HepG2 (cell line): Measurements from ENCODE around the gene OVAAL. TPM values are rescaled to one million over a fixed set of nuclear protein-coding genes. Genes with fewer than 3 reads are reported as not detected.

Experiments
- AGO2 ChIP-seq: fragments of 200-400 bp; formaldehyde crosslinking; optimal IDR thresholded peaks from 2 replicates; pipeline ENCODE3; 2017; ENCODE audit warnings: mild to moderate bottlenecking, low read depth, low read length, moderate library complexity
- ARNT2 ChIP-seq: sonication (generic); formaldehyde crosslinking; IDR thresholded peaks from 2 replicates; pipeline ENCODE4 v1.8.0; 2022; ENCODE audit warnings: mild to moderate bottlenecking, low read depth, missing genetic modification reagents, moderate library complexity
- CEBPG ChIP-seq: IDR thresholded peaks from 2 replicates; pipeline ENCODE4 v1.6.1; 2016
- FOSL1 ChIP-seq: sonication (generic); formaldehyde crosslinking; IDR thresholded peaks from 2 replicates; pipeline ENCODE4 v1.9.0; 2021; ENCODE audit warnings: missing genetic modification reagents, borderline replicate concordance
- GATAD2A ChIP-seq: IDR thresholded peaks from 2 replicates; pipeline ENCODE4 v1.6.1; 2016
- NR2C2 ChIP-seq: sonication (generic); formaldehyde crosslinking; IDR thresholded peaks from 2 replicates; pipeline ENCODE4 v1.4.0; 2020; ENCODE audit warnings: missing genetic modification reagents, mild to moderate bottlenecking, moderate library complexity, borderline replicate concordance
- RARA ChIP-seq: IDR thresholded peaks from 2 replicates; pipeline ENCODE4 v1.6.1; 2016; ENCODE audit warnings: missing genetic modification reagents, missing compliant biosample characterization
- SALL1 ChIP-seq: sonication (generic); formaldehyde crosslinking; IDR thresholded peaks from 2 replicates; pipeline ENCODE4 v1.8.0; 2022; ENCODE audit warnings: mild to moderate bottlenecking, missing genetic modification reagents
- SMAD3 ChIP-seq: sonication (generic); formaldehyde crosslinking; IDR thresholded peaks from 2 replicates; pipeline ENCODE4 v1.4.0; 2020; ENCODE audit warnings: missing genetic modification reagents
- YEATS4 ChIP-seq: sonication (generic); formaldehyde crosslinking; IDR thresholded peaks from 2 replicates; pipeline ENCODE4 v1.4.0; 2020; ENCODE audit warnings: missing genetic modification reagents, borderline replicate concordance
- ZNF337 ChIP-seq: sonication (generic); formaldehyde crosslinking; IDR thresholded peaks from 2 replicates; pipeline ENCODE4 v1.5.1; 2020; ENCODE audit warnings: missing genetic modification reagents, low read depth, mild to moderate bottlenecking, borderline replicate concordance
- ZNF350 ChIP-seq: sonication (generic); formaldehyde crosslinking; IDR thresholded peaks from 2 replicates; pipeline ENCODE4 v1.4.0; 2020; ENCODE audit warnings: mild to moderate bottlenecking, low read depth, missing genetic modification reagents, borderline replicate concordance
- ZNF44 ChIP-seq: sonication (generic); formaldehyde crosslinking; IDR thresholded peaks from 2 replicates; pipeline ENCODE4 v1.5.1; 2020; ENCODE audit warnings: mild to moderate bottlenecking, missing genetic modification reagents
- ZNF546 ChIP-seq: sonication (generic); formaldehyde crosslinking; conservative IDR thresholded peaks from 2 replicates; pipeline ENCODE4 v1.8.1; 2023; ENCODE audit warnings: mild to moderate bottlenecking, missing genetic modification reagents
- polyA plus RNA-seq, 8 experiments: library from polyadenylated mRNA; depleted of rRNA in 3 of 8; stranded (reverse) in 7 of 8; unstranded in 1 of 8; fragments of >200 nt; fragmentation: Illumina TruSeq in 4 of 8; extraction: Trizol in 4 of 8; gene quantifications; 2 replicates each; pipeline versions ENCODE4 v1.2.1 to v1.2.3, GENCODE V29; 2011 to 2016; ENCODE audit warnings: low read depth in 4 of 8, missing spikeins in 1 of 8, mixed read lengths in 1 of 8; ENCODE audit not compliant: insufficient read depth in 1 of 8
- total RNA-seq, 5 experiments: library from RNA; depleted of rRNA; stranded (reverse); fragments of >200 nt; fragmentation: Illumina TruSeq; extraction: Trizol; gene quantifications; 2 replicates each; pipeline ENCODE4 v1.2.3, GENCODE V29; 2016; ENCODE audit warnings: low read depth in 1 of 5
- TF ChIP-seq, protein P1 (sequence below): sonication (generic); formaldehyde crosslinking; IDR thresholded peaks from 2 replicates; pipeline ENCODE4 v1.8.0; 2022; ENCODE audit warnings: mild to moderate bottlenecking, missing genetic modification reagents, moderate library complexity
- TF ChIP-seq, protein P2 (sequence below): sonication (generic); formaldehyde crosslinking; IDR thresholded peaks from 2 replicates; pipeline ENCODE4 v1.8.0; 2022; ENCODE audit warnings: missing genetic modification reagents, mild to moderate bottlenecking, inconsistent platforms, borderline replicate concordance
- TF ChIP-seq, protein P3 (sequence below): sonication (generic); formaldehyde crosslinking; IDR thresholded peaks from 2 replicates; pipeline ENCODE4 v1.9.0; 2021; ENCODE audit warnings: missing genetic modification reagents, borderline replicate concordance
- TF ChIP-seq, protein P4 (sequence below): sonication (generic); formaldehyde crosslinking; IDR thresholded peaks from 2 replicates; pipeline ENCODE4 v1.9.0; 2021; ENCODE audit warnings: missing genetic modification reagents, borderline replicate concordance
- TF ChIP-seq, protein P5 (sequence below): sonication (generic); formaldehyde crosslinking; IDR thresholded peaks from 2 replicates; pipeline ENCODE4 v1.8.1; 2022; ENCODE audit warnings: low read depth, mild to moderate bottlenecking, missing genetic modification reagents

Gene OVAAL
- total and polyA plus RNA-seq, 2 of the 13 experiments (the other 11 are each of a cell fraction or from before 2014, with no cell fraction given), result 0.04 TPM; not detected in 1

DNA sequence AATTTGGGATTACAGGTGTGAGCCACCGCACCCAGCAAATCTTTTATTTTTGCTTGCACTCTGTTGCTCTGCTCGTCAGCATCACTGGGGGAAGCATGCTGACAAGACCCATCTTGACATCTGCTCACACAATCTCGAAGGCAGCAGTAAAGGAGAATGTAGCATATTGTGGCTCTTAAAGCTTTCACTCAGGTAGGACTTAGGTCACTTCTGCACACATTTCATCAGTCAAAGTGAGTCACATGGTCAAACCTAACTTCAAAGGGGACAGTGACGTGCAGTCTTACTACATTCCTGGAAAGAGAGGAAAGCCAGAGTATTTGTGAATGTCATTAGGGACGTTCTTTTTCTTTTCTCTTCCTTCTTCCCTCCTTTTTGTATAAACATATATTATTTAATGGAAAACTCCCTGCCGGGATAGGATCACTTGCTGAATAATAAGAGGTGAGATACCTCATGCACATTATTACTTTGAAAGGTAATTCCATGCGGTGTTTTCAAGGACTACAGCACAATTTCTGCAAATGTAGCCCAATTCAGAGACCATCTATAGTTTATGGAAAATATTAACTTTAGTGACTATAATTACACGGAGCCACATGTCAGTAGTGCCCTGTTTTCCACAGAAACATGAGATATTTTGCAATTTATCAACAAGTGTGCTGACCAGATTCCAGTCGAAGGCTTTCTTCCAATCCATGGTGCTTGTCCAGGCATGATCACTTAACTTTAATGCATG, 37.1 kb upstream of the OVAAL start (continued):
- TF ChIP-seq, protein P1, sequence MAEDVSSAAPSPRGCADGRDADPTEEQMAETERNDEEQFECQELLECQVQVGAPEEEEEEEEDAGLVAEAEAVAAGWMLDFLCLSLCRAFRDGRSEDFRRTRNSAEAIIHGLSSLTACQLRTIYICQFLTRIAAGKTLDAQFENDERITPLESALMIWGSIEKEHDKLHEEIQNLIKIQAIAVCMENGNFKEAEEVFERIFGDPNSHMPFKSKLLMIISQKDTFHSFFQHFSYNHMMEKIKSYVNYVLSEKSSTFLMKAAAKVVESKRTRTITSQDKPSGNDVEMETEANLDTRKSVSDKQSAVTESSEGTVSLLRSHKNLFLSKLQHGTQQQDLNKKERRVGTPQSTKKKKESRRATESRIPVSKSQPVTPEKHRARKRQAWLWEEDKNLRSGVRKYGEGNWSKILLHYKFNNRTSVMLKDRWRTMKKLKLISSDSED (CRISPR knock-in tag), result no peak
- TF ChIP-seq NR2C2 (CRISPR knock-in tag) (no peak), GATAD2A (CRISPR knock-in tag) (peak; percentile 81; the same call in 1 of the 2 replicates), YEATS4 (CRISPR knock-in tag) (no peak), FOSL1 (CRISPR knock-in tag) (no peak), ZNF350 (CRISPR knock-in tag) (no peak), RARA (peak; percentile 78), ARNT2 (no peak), CEBPG (CRISPR knock-in tag) (peak; percentile 95), ZNF337 (no peak), SALL1 (CRISPR knock-in tag) (no peak), AGO2 (no peak), ZNF546 (CRISPR knock-in tag) (no peak), ZNF44 (CRISPR knock-in tag) (no peak), SMAD3 (no peak)
- TF ChIP-seq, protein P2, sequence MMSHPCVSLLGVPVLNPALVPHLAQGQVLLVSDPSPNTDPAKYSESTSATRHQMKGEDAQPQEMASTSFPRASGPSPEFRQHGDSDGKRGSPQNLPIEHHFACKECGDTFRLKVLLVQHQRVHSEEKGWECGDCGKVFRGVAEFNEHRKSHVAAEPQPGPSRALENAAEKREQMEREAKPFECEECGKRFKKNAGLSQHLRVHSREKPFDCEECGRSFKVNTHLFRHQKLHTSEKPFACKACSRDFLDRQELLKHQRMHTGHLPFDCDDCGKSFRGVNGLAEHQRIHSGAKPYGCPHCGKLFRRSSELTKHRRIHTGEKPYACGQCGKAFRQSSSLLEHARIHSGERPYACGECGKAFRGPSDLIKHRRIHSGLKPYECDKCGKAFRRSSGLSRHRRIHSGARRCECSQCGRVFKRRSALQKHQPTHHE (CRISPR knock-in tag), result no peak
- TF ChIP-seq, protein P3, sequence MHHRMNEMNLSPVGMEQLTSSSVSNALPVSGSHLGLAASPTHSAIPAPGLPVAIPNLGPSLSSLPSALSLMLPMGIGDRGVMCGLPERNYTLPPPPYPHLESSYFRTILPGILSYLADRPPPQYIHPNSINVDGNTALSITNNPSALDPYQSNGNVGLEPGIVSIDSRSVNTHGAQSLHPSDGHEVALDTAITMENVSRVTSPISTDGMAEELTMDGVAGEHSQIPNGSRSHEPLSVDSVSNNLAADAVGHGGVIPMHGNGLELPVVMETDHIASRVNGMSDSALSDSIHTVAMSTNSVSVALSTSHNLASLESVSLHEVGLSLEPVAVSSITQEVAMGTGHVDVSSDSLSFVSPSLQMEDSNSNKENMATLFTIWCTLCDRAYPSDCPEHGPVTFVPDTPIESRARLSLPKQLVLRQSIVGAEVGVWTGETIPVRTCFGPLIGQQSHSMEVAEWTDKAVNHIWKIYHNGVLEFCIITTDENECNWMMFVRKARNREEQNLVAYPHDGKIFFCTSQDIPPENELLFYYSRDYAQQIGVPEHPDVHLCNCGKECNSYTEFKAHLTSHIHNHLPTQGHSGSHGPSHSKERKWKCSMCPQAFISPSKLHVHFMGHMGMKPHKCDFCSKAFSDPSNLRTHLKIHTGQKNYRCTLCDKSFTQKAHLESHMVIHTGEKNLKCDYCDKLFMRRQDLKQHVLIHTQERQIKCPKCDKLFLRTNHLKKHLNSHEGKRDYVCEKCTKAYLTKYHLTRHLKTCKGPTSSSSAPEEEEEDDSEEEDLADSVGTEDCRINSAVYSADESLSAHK (CRISPR knock-in tag), result no peak
- TF ChIP-seq, protein P4, sequence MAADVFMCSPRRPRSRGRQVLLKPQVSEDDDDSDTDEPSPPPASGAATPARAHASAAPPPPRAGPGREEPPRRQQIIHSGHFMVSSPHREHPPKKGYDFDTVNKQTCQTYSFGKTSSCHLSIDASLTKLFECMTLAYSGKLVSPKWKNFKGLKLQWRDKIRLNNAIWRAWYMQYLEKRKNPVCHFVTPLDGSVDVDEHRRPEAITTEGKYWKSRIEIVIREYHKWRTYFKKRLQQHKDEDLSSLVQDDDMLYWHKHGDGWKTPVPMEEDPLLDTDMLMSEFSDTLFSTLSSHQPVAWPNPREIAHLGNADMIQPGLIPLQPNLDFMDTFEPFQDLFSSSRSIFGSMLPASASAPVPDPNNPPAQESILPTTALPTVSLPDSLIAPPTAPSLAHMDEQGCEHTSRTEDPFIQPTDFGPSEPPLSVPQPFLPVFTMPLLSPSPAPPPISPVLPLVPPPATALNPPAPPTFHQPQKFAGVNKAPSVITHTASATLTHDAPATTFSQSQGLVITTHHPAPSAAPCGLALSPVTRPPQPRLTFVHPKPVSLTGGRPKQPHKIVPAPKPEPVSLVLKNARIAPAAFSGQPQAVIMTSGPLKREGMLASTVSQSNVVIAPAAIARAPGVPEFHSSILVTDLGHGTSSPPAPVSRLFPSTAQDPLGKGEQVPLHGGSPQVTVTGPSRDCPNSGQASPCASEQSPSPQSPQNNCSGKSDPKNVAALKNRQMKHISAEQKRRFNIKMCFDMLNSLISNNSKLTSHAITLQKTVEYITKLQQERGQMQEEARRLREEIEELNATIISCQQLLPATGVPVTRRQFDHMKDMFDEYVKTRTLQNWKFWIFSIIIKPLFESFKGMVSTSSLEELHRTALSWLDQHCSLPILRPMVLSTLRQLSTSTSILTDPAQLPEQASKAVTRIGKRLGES (CRISPR knock-in tag), result no peak
- TF ChIP-seq, protein P5, sequence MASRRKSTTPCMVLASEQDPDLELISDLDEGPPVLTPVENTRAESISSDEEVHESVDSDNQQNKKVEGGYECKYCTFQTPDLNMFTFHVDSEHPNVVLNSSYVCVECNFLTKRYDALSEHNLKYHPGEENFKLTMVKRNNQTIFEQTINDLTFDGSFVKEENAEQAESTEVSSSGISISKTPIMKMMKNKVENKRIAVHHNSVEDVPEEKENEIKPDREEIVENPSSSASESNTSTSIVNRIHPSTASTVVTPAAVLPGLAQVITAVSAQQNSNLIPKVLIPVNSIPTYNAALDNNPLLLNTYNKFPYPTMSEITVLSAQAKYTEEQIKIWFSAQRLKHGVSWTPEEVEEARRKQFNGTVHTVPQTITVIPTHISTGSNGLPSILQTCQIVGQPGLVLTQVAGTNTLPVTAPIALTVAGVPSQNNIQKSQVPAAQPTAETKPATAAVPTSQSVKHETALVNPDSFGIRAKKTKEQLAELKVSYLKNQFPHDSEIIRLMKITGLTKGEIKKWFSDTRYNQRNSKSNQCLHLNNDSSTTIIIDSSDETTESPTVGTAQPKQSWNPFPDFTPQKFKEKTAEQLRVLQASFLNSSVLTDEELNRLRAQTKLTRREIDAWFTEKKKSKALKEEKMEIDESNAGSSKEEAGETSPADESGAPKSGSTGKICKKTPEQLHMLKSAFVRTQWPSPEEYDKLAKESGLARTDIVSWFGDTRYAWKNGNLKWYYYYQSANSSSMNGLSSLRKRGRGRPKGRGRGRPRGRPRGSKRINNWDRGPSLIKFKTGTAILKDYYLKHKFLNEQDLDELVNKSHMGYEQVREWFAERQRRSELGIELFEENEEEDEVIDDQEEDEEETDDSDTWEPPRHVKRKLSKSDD (CRISPR knock-in tag), result no peak; the same call in 1 of the 2 replicates
